ENCODE results near the gene VPS18. TPM values are rescaled to one million over a fixed set of nuclear protein-coding genes. Genes with fewer than 3 reads are reported as not detected.

The VPS18 gene
- total RNA-seq, 1 experiment from 2014 or later: 35.5 TPM

- no peak overlapping the region for H3K27ac ChIP-seq
- H3K36me3 ChIP-seq: peaks cover 89% of the 10 kb centered on the region
- H3K27me3 ChIP-seq (replicated peaks): no peaks in the 10 kb centered on the region
- no peaks in the 10 kb centered on the region for H3K9me3 ChIP-seq (replicated peaks)
- no peak overlapping the region for H3K4me3 ChIP-seq
- no peak for DNase-seq (ENCODE audit: low read depth in 1 of 2, low spot score in 2 of 2)
- H3K4me1 ChIP-seq (replicated peaks): peaks cover 5% of the 10 kb centered on the region
Observed at GRCh38 chr15:40900256-40901052, 6.2 kb downstream of the VPS18 start.

- DNase-seq (ENCODE audit: low read depth in 1 of 2, low spot score in 2 of 2): no peak
- no peaks in the 10 kb centered on the region for H3K9me3 ChIP-seq (replicated peaks)
- no peak overlapping the region for H3K4me3 ChIP-seq
- H3K27me3 ChIP-seq (replicated peaks): no peaks in the 10 kb centered on the region
- peaks cover 83% of the 10 kb centered on the region for H3K36me3 ChIP-seq
- H3K27ac ChIP-seq: no peak overlapping the region
- H3K4me1 ChIP-seq (replicated peaks): peaks cover 8% of the 10 kb centered on the region
Observed at GRCh38 chr15:40901053-40901443, 6.8 kb downstream of the VPS18 start.

- no peaks in the 10 kb centered on the region for H3K9me3 ChIP-seq (replicated peaks)
- H3K4me1 ChIP-seq (replicated peaks): peaks cover 21% of the 10 kb centered on the region
- H3K36me3 ChIP-seq: peaks cover 73% of the 10 kb centered on the region
- DNase-seq (ENCODE audit: low read depth in 1 of 2, low spot score in 2 of 2): no peak
- no peak overlapping the region for H3K4me3 ChIP-seq
- H3K27me3 ChIP-seq (replicated peaks): no peaks in the 10 kb centered on the region
- H3K27ac ChIP-seq: no peak overlapping the region
Observed at GRCh38 chr15:40902605-40903561, 8.6 kb downstream of the VPS18 start.

- Histone ChIP-seq H3K27ac (no peak overlapping the region), H3K4me1 (replicated peaks) (peaks cover 21% of the 10 kb centered on the region), H3K36me3 (peaks cover 58% of the 10 kb centered on the region), H3K27me3 (replicated peaks) (no peaks in the 10 kb centered on the region), H3K9me3 (replicated peaks) (no peaks in the 10 kb centered on the region), H3K4me3 (no peak overlapping the region)
- DNase-seq (ENCODE audit: low read depth in 1 of 2, low spot score in 2 of 2): no peak
Observed at GRCh38 chr15:40904552-40905201, 10.4 kb downstream of the VPS18 start.

- Histone ChIP-seq H3K27ac (peak overlapping the region; percentile 29; the same call in 1 of the 2 replicates), H3K4me1 (replicated peaks) (peaks cover 21% of the 10 kb centered on the region), H3K4me3 (peak overlapping the region; percentile 17), H3K36me3 (peaks cover 41% of the 10 kb centered on the region), H3K9me3 (replicated peaks) (no peaks in the 10 kb centered on the region), H3K27me3 (replicated peaks) (no peaks in the 10 kb centered on the region)
- peak; percentile 85 to 89 for DNase-seq (ENCODE audit: low read depth in 1 of 2, low spot score in 2 of 2)
Observed at GRCh38 chr15:40906091-40906990, 12.1 kb downstream of the VPS18 start.

GRCh38 chr15:40906991-40907802 lies 12.9 kb downstream of the VPS18 start:
- H3K9me3 ChIP-seq (replicated peaks): no peaks in the 10 kb centered on the region
- peaks cover 21% of the 10 kb centered on the region for H3K4me1 ChIP-seq (replicated peaks)
- no peak overlapping the region for H3K4me3 ChIP-seq
- no peaks in the 10 kb centered on the region for H3K27me3 ChIP-seq (replicated peaks)
- peaks cover 36% of the 10 kb centered on the region for H3K36me3 ChIP-seq
- no peak for DNase-seq (ENCODE audit: low read depth in 1 of 2, low spot score in 2 of 2)
- no peak overlapping the region for H3K27ac ChIP-seq

GRCh38 chr15:40908095-40908494 lies 13.8 kb downstream of the VPS18 start:
- no peaks in the 10 kb centered on the region for H3K9me3 ChIP-seq (replicated peaks)
- H3K4me1 ChIP-seq (replicated peaks): peaks cover 21% of the 10 kb centered on the region
- H3K4me3 ChIP-seq: no peak overlapping the region
- H3K27ac ChIP-seq: no peak overlapping the region
- H3K36me3 ChIP-seq: peaks cover 28% of the 10 kb centered on the region
- H3K27me3 ChIP-seq (replicated peaks): no peaks in the 10 kb centered on the region
- no peak for DNase-seq (ENCODE audit: low read depth in 1 of 2, low spot score in 2 of 2)

- Histone ChIP-seq H3K27ac (no peak overlapping the region), H3K4me3 (no peak overlapping the region), H3K4me1 (replicated peaks) (peaks cover 21% of the 10 kb centered on the region), H3K9me3 (replicated peaks) (no peaks in the 10 kb centered on the region), H3K27me3 (replicated peaks) (no peaks in the 10 kb centered on the region), H3K36me3 (peaks cover 9% of the 10 kb centered on the region; the same call in 1 of the 2 replicates)
- DNase-seq (ENCODE audit: low read depth in 1 of 2, low spot score in 2 of 2): no peak
Observed at GRCh38 chr15:40909662-40910630, 15.7 kb downstream of the VPS18 start.

- no peak overlapping the region for H3K27ac ChIP-seq
- H3K27me3 ChIP-seq (replicated peaks): no peaks in the 10 kb centered on the region
- peaks cover 6% of the 10 kb centered on the region; the same call in 1 of the 2 replicates for H3K36me3 ChIP-seq
- no peak for DNase-seq (ENCODE audit: low read depth in 1 of 2, low spot score in 2 of 2)
- no peaks in the 10 kb centered on the region for H3K9me3 ChIP-seq (replicated peaks)
- no peak overlapping the region for H3K4me3 ChIP-seq
- peaks cover 13% of the 10 kb centered on the region for H3K4me1 ChIP-seq (replicated peaks)
Observed at GRCh38 chr15:40911141-40911540, 16.9 kb downstream of the VPS18 start.

GRCh38 chr15:40911693-40912092 lies 17.4 kb downstream of the VPS18 start:
- Histone ChIP-seq H3K4me1 (replicated peaks) (peaks cover 7% of the 10 kb centered on the region), H3K27ac (no peak overlapping the region), H3K9me3 (replicated peaks) (no peaks in the 10 kb centered on the region), H3K4me3 (no peak overlapping the region), H3K27me3 (replicated peaks) (no peaks in the 10 kb centered on the region), H3K36me3 (0 out of 2 replicates have a peak, but pooled peaks cover under 1% of the 10 kb centered on the region)
- no peak for DNase-seq (ENCODE audit: low read depth in 1 of 2, low spot score in 2 of 2)

GRCh38 chr15:40912478-40912877 lies 18.2 kb downstream of the VPS18 start:
- DNase-seq (ENCODE audit: low read depth in 1 of 2, low spot score in 2 of 2): no peak
- Histone ChIP-seq H3K36me3 (no peaks in the 10 kb centered on the region), H3K27ac (no peak overlapping the region), H3K4me1 (replicated peaks) (no peaks in the 10 kb centered on the region), H3K9me3 (replicated peaks) (no peaks in the 10 kb centered on the region), H3K27me3 (replicated peaks) (no peaks in the 10 kb centered on the region), H3K4me3 (no peak overlapping the region)

All from SJSA1 (cell line).